Right lobe of liver (tissue), 4 donors: Measurements from ENCODE around the gene AJUBA.

Experiments
- POLR2A ChIP-seq: fragments of 450-650 bp; IDR thresholded peaks from one replicate; pipeline ENCODE4 v1.6.1; 2017; ENCODE audit warnings: antibody characterized with exemption, mild to moderate bottlenecking
- TF ChIP-seq, protein P1 (sequence below), 4 donors: fragments of 200-600 bp in 3 of 4; fragments of 450-650 bp in 1 of 4; IDR thresholded peaks; one replicate each; pipeline versions ENCODE4 v1.5.1 to v1.8.0; 2016 to 2022; ENCODE audit warnings: antibody characterized with exemption in 4 of 4, mild to moderate bottlenecking in 2 of 4
- donor health status: DM: no; HTN: no; CAD: no.
- donor health status: DM: no; HTN: no; CAD: no.
- donor health status: DM: no; HTN: yes; CAD: no.

DNA sequence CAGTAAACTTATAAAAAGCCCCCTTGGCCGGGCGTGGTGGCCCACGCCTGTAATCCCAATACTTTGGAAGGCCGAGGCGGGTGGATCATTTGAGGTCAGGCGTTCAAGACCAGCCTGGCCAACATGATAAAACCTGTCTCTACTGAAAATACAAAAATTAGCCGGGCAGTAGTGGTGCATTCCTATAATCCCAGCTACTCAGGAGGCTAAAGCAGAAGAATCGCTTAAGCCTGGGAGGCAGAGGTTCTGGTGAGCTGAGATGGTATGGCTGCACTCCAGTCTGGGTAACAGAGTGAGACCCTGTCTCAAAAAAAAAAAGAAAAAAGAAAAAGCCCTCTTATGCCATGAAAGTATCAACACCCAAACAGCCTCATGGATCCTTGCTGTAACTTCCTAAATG is 56.8 kb downstream of the AJUBA start:
- no peak for TF ChIP-seq POLR2A
- TF ChIP-seq, protein P1, sequence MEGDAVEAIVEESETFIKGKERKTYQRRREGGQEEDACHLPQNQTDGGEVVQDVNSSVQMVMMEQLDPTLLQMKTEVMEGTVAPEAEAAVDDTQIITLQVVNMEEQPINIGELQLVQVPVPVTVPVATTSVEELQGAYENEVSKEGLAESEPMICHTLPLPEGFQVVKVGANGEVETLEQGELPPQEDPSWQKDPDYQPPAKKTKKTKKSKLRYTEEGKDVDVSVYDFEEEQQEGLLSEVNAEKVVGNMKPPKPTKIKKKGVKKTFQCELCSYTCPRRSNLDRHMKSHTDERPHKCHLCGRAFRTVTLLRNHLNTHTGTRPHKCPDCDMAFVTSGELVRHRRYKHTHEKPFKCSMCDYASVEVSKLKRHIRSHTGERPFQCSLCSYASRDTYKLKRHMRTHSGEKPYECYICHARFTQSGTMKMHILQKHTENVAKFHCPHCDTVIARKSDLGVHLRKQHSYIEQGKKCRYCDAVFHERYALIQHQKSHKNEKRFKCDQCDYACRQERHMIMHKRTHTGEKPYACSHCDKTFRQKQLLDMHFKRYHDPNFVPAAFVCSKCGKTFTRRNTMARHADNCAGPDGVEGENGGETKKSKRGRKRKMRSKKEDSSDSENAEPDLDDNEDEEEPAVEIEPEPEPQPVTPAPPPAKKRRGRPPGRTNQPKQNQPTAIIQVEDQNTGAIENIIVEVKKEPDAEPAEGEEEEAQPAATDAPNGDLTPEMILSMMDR (IDR thresholded peaks at IDR 0.05), result no peak
